ENCODE data around the gene LRRC3.

LRRC3 gene

GRCh38 chr21:44480200-44481053 lies 25.1 kb downstream of the LRRC3 start:
- DNase-seq, result no peak

GRCh38 chr21:44482581-44483287 lies 27.4 kb downstream of the LRRC3 start:
- no peak for DNase-seq

GRCh38 chr21:44483288-44484237 lies 28.3 kb downstream of the LRRC3 start:
- DNase-seq, result no peak

GRCh38 chr21:44484498-44485253 lies 29.4 kb downstream of the LRRC3 start:
- no peak for DNase-seq

GRCh38 chr21:44485254-44485793 lies 30.0 kb downstream of the LRRC3 start:
- DNase-seq, result no peak

- no peak for DNase-seq
Measured at GRCh38 chr21:44485796-44486195, 30.5 kb downstream of the LRRC3 start.

GRCh38 chr21:44486302-44486701 lies 31.0 kb downstream of the LRRC3 start:
- no peak for DNase-seq

GRCh38 chr21:44487831-44488230 lies 32.5 kb downstream of the LRRC3 start:
- DNase-seq, result no peak

- no peak for DNase-seq
Measured at GRCh38 chr21:44489962-44490361, 34.7 kb downstream of the LRRC3 start.

- DNase-seq, result no peak
Measured at GRCh38 chr21:44490405-44490804, 35.1 kb downstream of the LRRC3 start.

- no peak for DNase-seq
Measured at GRCh38 chr21:44490816-44491215, 35.5 kb downstream of the LRRC3 start.

- no peak for DNase-seq
Measured at GRCh38 chr21:44492567-44493385, 37.5 kb downstream of the LRRC3 start.

- no peak for DNase-seq
Measured at GRCh38 chr21:44494418-44494817, 39.1 kb downstream of the LRRC3 start.

GRCh38 chr21:44494956-44495355 lies 39.6 kb downstream of the LRRC3 start:
- DNase-seq, result no peak

GRCh38 chr21:44495611-44496563 lies 40.6 kb downstream of the LRRC3 start:
- no peak for DNase-seq

- no peak for DNase-seq
Measured at GRCh38 chr21:44496564-44497550, 41.5 kb downstream of the LRRC3 start.

- DNase-seq, result no peak
Measured at GRCh38 chr21:44497703-44498126, 42.4 kb downstream of the LRRC3 start.

All from NCI-H446 (cell line).